ENCODE results near the gene GUCY1A2. TPM values are rescaled to one million over a fixed set of nuclear protein-coding genes. Genes with fewer than 3 reads are reported as not detected.

The GUCY1A2 gene
- total RNA-seq, 1 donor from 2014 or later = 11.0 TPM

- intact Hi-C loops (cut with DNase I) = no loop called here
- DNase-seq (ENCODE audit: low spot score) = no peak
These were observed 321.2 kb downstream of the GUCY1A2 start for GRCh38 chr11:106697058-106697457.

- intact Hi-C loops (cut with DNase I) = no loop called here
- no peak for DNase-seq (ENCODE audit: low spot score)
These were observed 322.8 kb downstream of the GUCY1A2 start for GRCh38 chr11:106695506-106695905.

- intact Hi-C loops (cut with DNase I) = no loop called here
- no peak for DNase-seq (ENCODE audit: low spot score)
These were observed 323.8 kb downstream of the GUCY1A2 start for GRCh38 chr11:106694501-106694900.

GRCh38 chr11:106691807-106692365 is 326.4 kb downstream of the GUCY1A2 start:
- intact Hi-C loops (cut with DNase I) = no loop called here

GRCh38 chr11:106690923-106691322 is 327.4 kb downstream of the GUCY1A2 start:
- no peak for DNase-seq (ENCODE audit: low spot score)
- intact Hi-C loops (cut with DNase I) = no loop called here

More at GRCh38 chr11:106691807-106692365, 326.4 kb downstream of the GUCY1A2 start:
- no peak for DNase-seq (ENCODE audit: low spot score)

GRCh38 chr11:106684944-106685343 is 333.3 kb downstream of the GUCY1A2 start:
- no peak for DNase-seq (ENCODE audit: low spot score)
- intact Hi-C loops (cut with DNase I) = no loop called here

GRCh38 chr11:106683435-106683834 is 334.8 kb downstream of the GUCY1A2 start:
- intact Hi-C loops (cut with DNase I) = no loop called here
- DNase-seq (ENCODE audit: low spot score) = no peak

GRCh38 chr11:106681435-106681834 is 336.8 kb downstream of the GUCY1A2 start:
- intact Hi-C loops (cut with DNase I) = no loop called here
- no peak for DNase-seq (ENCODE audit: low spot score)

- intact Hi-C loops (cut with DNase I) = no loop called here
- no peak for DNase-seq (ENCODE audit: low spot score)
These were observed 338.7 kb downstream of the GUCY1A2 start for GRCh38 chr11:106679581-106679980.

- DNase-seq (ENCODE audit: low spot score) = no peak
- intact Hi-C loops (cut with DNase I) = no loop called here
These were observed 339.1 kb downstream of the GUCY1A2 start for GRCh38 chr11:106679181-106679580.

GRCh38 chr11:106670069-106670468 is 348.2 kb downstream of the GUCY1A2 start:
- DNase-seq (ENCODE audit: low spot score) = no peak
- intact Hi-C loops (cut with DNase I) = no loop called here

- intact Hi-C loops (cut with DNase I) = no loop called here
- DNase-seq (ENCODE audit: low spot score) = no peak
These were observed 350.1 kb downstream of the GUCY1A2 start for GRCh38 chr11:106668147-106668546.

- no peak for DNase-seq (ENCODE audit: low spot score)
- intact Hi-C loops (cut with DNase I) = no loop called here
These were observed 361.6 kb downstream of the GUCY1A2 start for GRCh38 chr11:106656646-106657045.

GRCh38 chr11:106644824-106645223 is 373.5 kb downstream of the GUCY1A2 start:
- no peak for DNase-seq (ENCODE audit: low spot score)
- intact Hi-C loops (cut with DNase I) = no loop called here

GRCh38 chr11:106642331-106642730 is 375.9 kb downstream of the GUCY1A2 start:
- intact Hi-C loops (cut with DNase I) = no loop called here
- DNase-seq (ENCODE audit: low spot score) = no peak

GRCh38 chr11:106632283-106632682 is 386.0 kb downstream of the GUCY1A2 start:
- DNase-seq (ENCODE audit: low spot score) = no peak
- intact Hi-C loops (cut with DNase I) = no loop called here

- intact Hi-C loops (cut with DNase I) = no loop called here
These were observed 390.6 kb downstream of the GUCY1A2 start for GRCh38 chr11:106627694-106628093.

GRCh38 chr11:106625566-106625965 is 392.7 kb downstream of the GUCY1A2 start:
- DNase-seq (ENCODE audit: low spot score) = no peak
- intact Hi-C loops (cut with DNase I) = no loop called here

More at GRCh38 chr11:106627694-106628093, 390.6 kb downstream of the GUCY1A2 start:
- DNase-seq (ENCODE audit: low spot score) = no peak

GRCh38 chr11:106624377-106624776 is 393.9 kb downstream of the GUCY1A2 start:
- intact Hi-C loops (cut with DNase I) = no loop called here
- DNase-seq (ENCODE audit: low spot score) = no peak
